Neural cell (in vitro differentiated cells): ENCODE measurements around the gene DCK. TPM values are rescaled to one million over a fixed set of nuclear protein-coding genes. Genes with fewer than 3 reads are reported as not detected.

Experiments used
- H2AFZ ChIP-seq: fragments of 200-600, 300-800 bp; sonication (generic), shearing (Covaris generic); 2 replicates; pipeline ENCODE4 v1.6.0; 2014; ENCODE audit warnings: low read depth, mild to moderate bottlenecking, antibody characterized with exemption, low read length, moderate library complexity
- H3F3A ChIP-seq: fragments of 200-600 bp; shearing (Covaris generic); 2 replicates; pipeline ENCODE4 v1.6.1; 2016; ENCODE audit warnings: mild to moderate bottlenecking, moderate library complexity, mixed read lengths, antibody characterized with exemption, low read length; ENCODE audit not compliant: insufficient read depth, poor library complexity, severe bottlenecking
- H3K27ac ChIP-seq: fragments of 200-600, 300-800 bp; sonication (generic), shearing (Covaris generic); 2 replicates; pipeline ENCODE4 v1.5.1; 2014; ENCODE audit warnings: mild to moderate bottlenecking, low read length, moderate library complexity
- H3K27me3 ChIP-seq: fragments of 300-800, 200-600 bp; sonication (generic), shearing (Covaris generic); 2 replicates; pipeline ENCODE4 v1.6.0; 2014; ENCODE audit warnings: mild to moderate bottlenecking, low read depth, low read length, moderate library complexity; ENCODE audit not compliant: insufficient read depth
- H3K36me3 ChIP-seq: fragments of 300-800, 200-600 bp; sonication (generic), shearing (Covaris generic); 2 replicates; pipeline ENCODE4 v1.5.1; 2014; ENCODE audit warnings: mild to moderate bottlenecking, antibody characterized with exemption, low read length, moderate library complexity; ENCODE audit not compliant: insufficient read depth
- H3K4me2 ChIP-seq: fragments of 300-800, 200-600 bp; sonication (generic), shearing (Covaris generic); 2 replicates; pipeline ENCODE4 v1.6.0; 2014; ENCODE audit warnings: mild to moderate bottlenecking, low read length
- H3K4me3 ChIP-seq: fragments of 300-800, 200-600 bp; sonication (generic), shearing (Covaris generic); 2 replicates; pipeline ENCODE4 v1.5.1; 2014; ENCODE audit warnings: mild to moderate bottlenecking, low read length, moderate library complexity
- H3K79me2 ChIP-seq: fragments of 200-600 bp; shearing (Covaris generic); replicated peaks from 2 replicates; pipeline ENCODE4 v1.6.0; 2014; ENCODE audit warnings: mild to moderate bottlenecking, low read length, moderate library complexity; ENCODE audit not compliant: insufficient read depth
- H3K9ac ChIP-seq: fragments of 300-800, 200-600 bp; sonication (generic), shearing (Covaris generic); 2 replicates; pipeline ENCODE4 v1.6.1; 2016; ENCODE audit warnings: mild to moderate bottlenecking, low read length, mixed read lengths
- H3K9me2 ChIP-seq: fragments of 200-600 bp; shearing (Covaris generic); 2 replicates; pipeline ENCODE4 v1.6.1; 2016; ENCODE audit warnings: mild to moderate bottlenecking, low read length, mixed read lengths; ENCODE audit not compliant: insufficient read depth
- H3K9me3 ChIP-seq: fragments of 200-600, 300-800 bp; sonication (generic), shearing (Covaris generic); 2 replicates; pipeline ENCODE4 v1.6.1; 2016; ENCODE audit warnings: mild to moderate bottlenecking, mixed run types, low read length, moderate library complexity, mixed read lengths
- H4K20me1 ChIP-seq: fragments of 200-600 bp; shearing (Covaris generic); 2 replicates; pipeline ENCODE4 v1.6.1; 2016; ENCODE audit warnings: mild to moderate bottlenecking, mixed run types; ENCODE audit not compliant: insufficient read depth
- CTCF ChIP-seq: fragments of 450-650 bp; IDR thresholded peaks from 2 replicates; pipeline ENCODE4 v1.5.1; 2014; ENCODE audit warnings: antibody characterized with exemption, mild to moderate bottlenecking, moderate library complexity; ENCODE audit not compliant: poor library complexity, severe bottlenecking
- EP300 ChIP-seq: fragments of 450-650 bp; conservative IDR thresholded peaks from 2 replicates; pipeline ENCODE4 v1.6.1; 2014; ENCODE audit warnings: antibody characterized with exemption, mild to moderate bottlenecking, moderate library complexity; ENCODE audit not compliant: poor library complexity, severe bottlenecking
- EZH2 ChIP-seq: fragments of 200-600, 300-800 bp; shearing (Covaris generic), sonication (generic); IDR thresholded peaks from 2 replicates; pipeline ENCODE4 v1.6.1; 2014; ENCODE audit warnings: antibody characterized with exemption, low read length, borderline replicate concordance, mild to moderate bottlenecking; ENCODE audit not compliant: insufficient read depth, poor library complexity, severe bottlenecking
- MXI1 ChIP-seq: fragments of 450-650 bp; conservative IDR thresholded peaks from 2 replicates; pipeline ENCODE4 v1.6.1; 2014; ENCODE audit warnings: antibody characterized with exemption, mild to moderate bottlenecking; ENCODE audit not compliant: poor library complexity, severe bottlenecking
- POLR2AphosphoS5 ChIP-seq: IDR thresholded peaks from 2 replicates; pipeline ENCODE4 v1.6.1; 2012
- RAD21 ChIP-seq: fragments of 450-650 bp; conservative IDR thresholded peaks from 2 replicates; pipeline ENCODE4 v1.6.1; 2014; ENCODE audit warnings: antibody characterized with exemption, mild to moderate bottlenecking, moderate library complexity
- REST ChIP-seq: IDR thresholded peaks from 2 replicates; pipeline ENCODE4 v1.6.1; 2012; ENCODE audit warnings: borderline replicate concordance
- SMC3 ChIP-seq: fragments of 450-650 bp; conservative IDR thresholded peaks from 2 replicates; pipeline ENCODE4 v1.6.1; 2014; ENCODE audit warnings: antibody characterized with exemption, mild to moderate bottlenecking, moderate library complexity; ENCODE audit not compliant: poor library complexity
- TAF1 ChIP-seq: IDR thresholded peaks from 2 replicates; pipeline ENCODE4 v1.6.1; 2012; ENCODE audit warnings: low read depth
- polyA plus RNA-seq: library from polyadenylated mRNA; depleted of rRNA; stranded (reverse); fragments of >200 nt; gene quantifications from 2 replicates; pipeline ENCODE4 v1.2.3, GENCODE V29; 2014

Gene DCK
- polyA plus RNA-seq, 1 donor from 2014 or later: 147 TPM

- Histone ChIP-seq H3K79me2 (no peaks in the 10 kb centered on the region), H3K9ac (no peak overlapping the region), H3F3A (no peaks in the 10 kb centered on the region)
Observed at GRCh38 chr4:70976252-70976651, 17.2 kb upstream of the DCK start.

GRCh38 chr4:70979445-70980008 is 13.9 kb upstream of the DCK start:
- Histone ChIP-seq H3K36me3 (peaks cover 8% of the 10 kb centered on the region), H3K9ac (no peak overlapping the region), H3K27ac (no peak overlapping the region), H3K4me2 (no peak overlapping the region), H3K9me3 (no peaks in the 10 kb centered on the region), H3K4me3 (no peak overlapping the region), H3K9me2 (no peaks in the 10 kb centered on the region), H4K20me1 (no peaks in the 10 kb centered on the region), H3K27me3 (no peaks in the 10 kb centered on the region), H3K79me2 (no peaks in the 10 kb centered on the region), H2AFZ (no peak overlapping the region), H3F3A (no peaks in the 10 kb centered on the region)
- TF ChIP-seq EP300 (no peak), REST (no peak), TAF1 (no peak), POLR2AphosphoS5 (no peak), MXI1 (no peak), RAD21 (no peak)

More at GRCh38 chr4:70976252-70976651, 17.2 kb upstream of the DCK start:
- Histone ChIP-seq H4K20me1 (no peaks in the 10 kb centered on the region), H3K4me3 (no peak overlapping the region), H3K36me3 (peaks cover 8% of the 10 kb centered on the region), H3K4me2 (no peak overlapping the region), H3K27ac (no peak overlapping the region), H3K9me2 (no peaks in the 10 kb centered on the region), H3K27me3 (no peaks in the 10 kb centered on the region), H2AFZ (no peak overlapping the region), H3K9me3 (no peaks in the 10 kb centered on the region)
- no peak for TF ChIP-seq EP300
- TF ChIP-seq SMC3: no peak
- no peak for TF ChIP-seq REST
- no peak for TF ChIP-seq EZH2
- TF ChIP-seq RAD21: no peak
- no peak for TF ChIP-seq CTCF
- TF ChIP-seq TAF1: no peak
- no peak for TF ChIP-seq POLR2AphosphoS5
- no peak for TF ChIP-seq MXI1
